ENCODE results near the gene IFFO2.

- no peak for TF ChIP-seq CTCF (IDR thresholded peaks at IDR 0.05; ENCODE audit: low read length)
- no peak for TF ChIP-seq EZH2 (IDR thresholded peaks at IDR 0.05; ENCODE audit: borderline replicate concordance, low read length)
These were observed 54.4 kb downstream of the IFFO2 start for GRCh38 chr1:18901952-18902522.

Data from OCI-LY1 (cell line).